ENCODE measurements around the gene TMEM94. TPM values are rescaled to one million over a fixed set of nuclear protein-coding genes. Genes with fewer than 3 reads are reported as not detected.

The TMEM94 gene
- total RNA-seq, 1 experiment from 2014 or later, result 109 TPM

- no TSS peak for BruUV-seq (replicated peaks)
- no peak for TF ChIP-seq CTCF (IDR thresholded peaks at IDR 0.05; ENCODE audit: insufficient read depth in 1 of 2, low read depth in 1 of 2, low read length in 1 of 2, severe bottlenecking in 1 of 2, unreplicated experiment in 1 of 2)
- H3K9me3 ChIP-seq, result no peaks in the 10 kb centered on the region
- H3K36me3 ChIP-seq (ENCODE audit: control insufficient read depth, insufficient read depth, low read length), result peaks cover under 1% of the 10 kb centered on the region
- intact Hi-C loops (cut with micrococcal nuclease; ENCODE audit: unreplicated experiment), result no loop called here
- no peaks in the 10 kb centered on the region for H3K27me3 Mint-ChIP-seq (ENCODE audit: insufficient read depth, unreplicated experiment)
- H3K4me1 ChIP-seq, result no peaks in the 10 kb centered on the region
- no peaks in the 10 kb centered on the region for H3K27me3 ChIP-seq (replicated peaks; ENCODE audit: control insufficient read depth, insufficient read depth, low read length)
- no peak for DNase-seq
- H3K36me3 Mint-ChIP-seq (ENCODE audit: insufficient read depth, unreplicated experiment), result peaks cover 66% of the 10 kb centered on the region
- no peak overlapping the region for H3K4me3 Mint-ChIP-seq (ENCODE audit: unreplicated experiment)
- ChIA-PET POLR2A (no interaction called here), CTCF (interaction anchor here (0.6 to 1.4 kb wide), 4 partner anchors 16 to 27 kb away, joined by 3 to 8 read pairs (median 4); partner anchors contain the start of genes LLGL2 and TSEN54)
- H3K27ac Mint-ChIP-seq (ENCODE audit: unreplicated experiment), result peak overlapping the region; percentile 53
- H3K4me1 Mint-ChIP-seq (ENCODE audit: low read depth, unreplicated experiment), result no peaks in the 10 kb centered on the region
- H3K4me3 ChIP-seq (ENCODE audit: low read depth, low read length), result no peak overlapping the region
- H3K9me3 Mint-ChIP-seq (ENCODE audit: unreplicated experiment), result no peaks in the 10 kb centered on the region
Measured at GRCh38 chr17:75498726-75499213, 42.3 kb downstream of the TMEM94 start.

- Histone ChIP-seq H3K4me1 (no peaks in the 10 kb centered on the region), H3K27me3 (replicated peaks; ENCODE audit: control insufficient read depth, insufficient read depth, low read length) (no peaks in the 10 kb centered on the region), H3K9me3 (no peaks in the 10 kb centered on the region), H3K4me3 (ENCODE audit: low read depth, low read length) (no peak overlapping the region), H3K36me3 (ENCODE audit: control insufficient read depth, insufficient read depth, low read length) (peaks cover 1% of the 10 kb centered on the region)
- CTCF ChIA-PET, result interaction anchor here (0.6 to 1.4 kb wide), 4 partner anchors 17 to 28 kb away, joined by 3 to 8 read pairs (median 4); partner anchors contain the start of genes LLGL2 and TSEN54
- H3K27ac Mint-ChIP-seq (ENCODE audit: unreplicated experiment), result peak overlapping the region; percentile 53
- H3K4me1 Mint-ChIP-seq (ENCODE audit: low read depth, unreplicated experiment), result no peaks in the 10 kb centered on the region
- intact Hi-C loops (cut with micrococcal nuclease; ENCODE audit: unreplicated experiment), result no loop called here
- no peak overlapping the region for H3K4me3 Mint-ChIP-seq (ENCODE audit: unreplicated experiment)
- TSS peak; percentile 73 for BruUV-seq (replicated peaks)
- no peak for DNase-seq
- no peaks in the 10 kb centered on the region for H3K27me3 Mint-ChIP-seq (ENCODE audit: insufficient read depth, unreplicated experiment)
- no peaks in the 10 kb centered on the region for H3K9me3 Mint-ChIP-seq (ENCODE audit: unreplicated experiment)
- POLR2A ChIA-PET, result interaction anchor here (0.5 kb wide), 1 partner anchor 70 kb away, joined by 3 read pairs; no protein-coding TSS in a partner anchor
- peaks cover 73% of the 10 kb centered on the region for H3K36me3 Mint-ChIP-seq (ENCODE audit: insufficient read depth, unreplicated experiment)
- no peak for TF ChIP-seq CTCF (IDR thresholded peaks at IDR 0.05; ENCODE audit: insufficient read depth in 1 of 2, low read depth in 1 of 2, low read length in 1 of 2, severe bottlenecking in 1 of 2, unreplicated experiment in 1 of 2)
Measured at GRCh38 chr17:75499313-75500022, 43.0 kb downstream of the TMEM94 start.

GRCh38 chr17:75500419-75501216 is 44.2 kb downstream of the TMEM94 start:
- TSS peak; percentile 33 for BruUV-seq (replicated peaks)
- TF ChIP-seq CTCF (IDR thresholded peaks at IDR 0.05; ENCODE audit: insufficient read depth in 1 of 2, low read depth in 1 of 2, low read length in 1 of 2, severe bottlenecking in 1 of 2, unreplicated experiment in 1 of 2), result no peak
- no peaks in the 10 kb centered on the region for H3K9me3 ChIP-seq
- intact Hi-C loops (cut with micrococcal nuclease; ENCODE audit: unreplicated experiment), result no loop called here
- H3K36me3 Mint-ChIP-seq (ENCODE audit: insufficient read depth, unreplicated experiment), result peaks cover 75% of the 10 kb centered on the region
- H3K27me3 ChIP-seq (replicated peaks; ENCODE audit: control insufficient read depth, insufficient read depth, low read length), result no peaks in the 10 kb centered on the region
- no peak overlapping the region for H3K4me3 ChIP-seq (ENCODE audit: low read depth, low read length)
- CTCF ChIA-PET, result no interaction called here
- no peaks in the 10 kb centered on the region for H3K27me3 Mint-ChIP-seq (ENCODE audit: insufficient read depth, unreplicated experiment)
- no peaks in the 10 kb centered on the region for H3K4me1 ChIP-seq
- no peak overlapping the region for H3K4me3 Mint-ChIP-seq (ENCODE audit: unreplicated experiment)
- POLR2A ChIA-PET, result interaction anchor here (0.6 kb wide), 1 partner anchor 68 kb away, joined by 9 read pairs; no protein-coding TSS in a partner anchor
- no peaks in the 10 kb centered on the region for H3K9me3 Mint-ChIP-seq (ENCODE audit: unreplicated experiment)
- no peaks in the 10 kb centered on the region for H3K4me1 Mint-ChIP-seq (ENCODE audit: low read depth, unreplicated experiment)
- H3K27ac Mint-ChIP-seq (ENCODE audit: unreplicated experiment), result no peak overlapping the region
- peaks cover 1% of the 10 kb centered on the region for H3K36me3 ChIP-seq (ENCODE audit: control insufficient read depth, insufficient read depth, low read length)
- no peak for DNase-seq
